Tibial artery (tissue), 4 donors: ENCODE data around the gene YPEL1.

Source experiments
- DNase-seq, 2 donors: peaks; one replicate each; pipeline ENCODE4 v3.0.0-alpha.2; 2019
- H3K27ac ChIP-seq, 2 donors: fragments of 200-600 bp; sonication (generic) in 1 of 2; 1 replicate in 1 of 2; 2 replicates in 1 of 2; pipeline ENCODE4 v1.5.1; 2018 to 2019; ENCODE audit warnings: mild to moderate bottlenecking in 1 of 2
- H3K27me3 ChIP-seq, 2 donors: fragments of 200-600 bp; sonication (generic) in 1 of 2; one replicate each; pipeline versions ENCODE4 v1.5.1 to v1.6.0; 2016 to 2019
- H3K36me3 ChIP-seq, 3 donors: fragments of 200-600 bp; sonication (generic) in 2 of 3; one replicate each; pipeline ENCODE4 v1.5.1; 2016 to 2019; ENCODE audit warnings: mild to moderate bottlenecking in 2 of 3
- H3K4me1 ChIP-seq, 4 donors: fragments of 200-600 bp; sonication (generic) in 2 of 4; 1 replicate in 3 of 4; 2 replicates in 1 of 4; pipeline ENCODE4 v1.5.1; 2016 to 2019
- H3K4me3 ChIP-seq, 2 donors: fragments of 200-600 bp; sonication (generic) in 1 of 2; 1 replicate in 1 of 2; 2 replicates in 1 of 2; pipeline ENCODE4 v1.5.1; 2018 to 2019; ENCODE audit warnings: mild to moderate bottlenecking in 2 of 2
- H3K9me3 ChIP-seq, 3 donors: fragments of 200-600 bp; sonication (generic) in 1 of 3; one replicate each; pipeline ENCODE4 v1.5.1; 2016 to 2019
- intact Hi-C: fragments of 100-400 bp; cut with DNase I; formaldehyde crosslinking; loops from one replicate; pipeline ENCODE4 v1.15.0; 2023; ENCODE audit warnings: low total_unique reads
- TF ChIP-seq, protein P1 (sequence below), 2 experiments: fragments of 200-600 bp in 1 of 2; fragments of 450-650 bp in 1 of 2; IDR thresholded peaks; one replicate each; pipeline ENCODE4 v1.5.1; 2017 to 2019; ENCODE audit warnings: antibody characterized with exemption in 2 of 2, mild to moderate bottlenecking in 1 of 2, moderate library complexity in 1 of 2

Gene YPEL1

DNA sequence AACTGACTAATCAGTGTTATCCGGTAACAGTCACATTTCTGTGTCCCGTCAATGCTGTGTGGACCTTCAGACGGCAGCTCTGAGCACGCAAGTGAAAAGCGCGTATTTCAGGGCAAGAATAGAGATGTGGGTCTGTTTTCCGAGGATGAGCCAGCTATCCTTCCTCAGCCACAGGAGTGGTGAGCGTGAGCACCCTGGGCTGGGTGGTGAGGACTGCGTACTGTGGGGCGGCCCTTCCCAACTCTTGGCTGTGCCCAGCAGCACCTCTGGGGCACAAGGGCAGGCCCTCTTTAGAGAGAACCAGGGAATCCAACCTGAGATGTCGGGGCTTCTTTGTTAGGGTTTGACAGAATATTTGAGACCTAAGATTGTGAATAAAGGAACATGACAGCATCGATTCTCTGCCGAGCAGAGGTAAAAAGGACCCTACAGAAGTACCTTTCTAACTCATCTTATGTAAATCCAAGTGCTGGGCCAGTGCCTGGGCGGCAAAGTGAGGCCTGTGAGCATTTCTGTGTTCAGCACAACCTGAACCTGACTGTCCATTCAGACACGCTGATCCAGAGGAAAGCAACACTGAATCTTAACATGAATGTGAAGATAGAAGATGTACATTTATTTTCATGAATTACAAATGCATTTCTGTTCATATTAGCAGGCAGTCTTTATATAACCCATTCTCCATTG is 26.5 kb upstream of the YPEL1 start:
- no peak overlapping the region for H3K4me3 ChIP-seq
- no peak for DNase-seq
- TF ChIP-seq, protein P1, sequence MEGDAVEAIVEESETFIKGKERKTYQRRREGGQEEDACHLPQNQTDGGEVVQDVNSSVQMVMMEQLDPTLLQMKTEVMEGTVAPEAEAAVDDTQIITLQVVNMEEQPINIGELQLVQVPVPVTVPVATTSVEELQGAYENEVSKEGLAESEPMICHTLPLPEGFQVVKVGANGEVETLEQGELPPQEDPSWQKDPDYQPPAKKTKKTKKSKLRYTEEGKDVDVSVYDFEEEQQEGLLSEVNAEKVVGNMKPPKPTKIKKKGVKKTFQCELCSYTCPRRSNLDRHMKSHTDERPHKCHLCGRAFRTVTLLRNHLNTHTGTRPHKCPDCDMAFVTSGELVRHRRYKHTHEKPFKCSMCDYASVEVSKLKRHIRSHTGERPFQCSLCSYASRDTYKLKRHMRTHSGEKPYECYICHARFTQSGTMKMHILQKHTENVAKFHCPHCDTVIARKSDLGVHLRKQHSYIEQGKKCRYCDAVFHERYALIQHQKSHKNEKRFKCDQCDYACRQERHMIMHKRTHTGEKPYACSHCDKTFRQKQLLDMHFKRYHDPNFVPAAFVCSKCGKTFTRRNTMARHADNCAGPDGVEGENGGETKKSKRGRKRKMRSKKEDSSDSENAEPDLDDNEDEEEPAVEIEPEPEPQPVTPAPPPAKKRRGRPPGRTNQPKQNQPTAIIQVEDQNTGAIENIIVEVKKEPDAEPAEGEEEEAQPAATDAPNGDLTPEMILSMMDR (IDR thresholded peaks at IDR 0.05): no peak
- no peak overlapping the region for H3K27ac ChIP-seq
- no peaks in the 10 kb centered on the region for H3K27me3 ChIP-seq
- intact Hi-C loops: no loop called here
- peaks cover 48 to 95% (median 68%) of the 10 kb centered on the region in 3 donors for H3K36me3 ChIP-seq
- no peaks in the 10 kb centered on the region for H3K4me1 ChIP-seq
- no peaks in the 10 kb centered on the region for H3K9me3 ChIP-seq

- peaks cover 38 to 93% (median 58%) of the 10 kb centered on the region in 3 donors for H3K36me3 ChIP-seq
Observed at GRCh38 chr22:21761086-21761485, 25.5 kb upstream of the YPEL1 start.

DNA sequence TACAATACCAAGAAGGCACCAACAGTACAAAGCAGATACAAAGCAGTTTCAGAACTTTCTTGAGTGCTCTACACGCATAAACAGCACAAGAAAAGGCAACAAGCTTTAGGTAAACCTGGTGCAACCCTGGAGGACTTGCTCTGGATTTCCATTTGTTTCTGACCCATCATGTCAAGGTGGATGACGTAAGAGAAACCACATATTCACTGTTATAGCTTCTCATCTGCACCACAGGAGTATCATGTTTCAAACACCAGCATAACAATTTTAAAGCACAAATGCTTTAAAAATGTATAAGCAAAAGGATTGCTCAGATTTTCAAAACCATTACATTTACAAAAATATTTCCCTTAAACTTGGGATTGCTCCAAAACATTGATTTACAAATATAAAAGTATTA is 25.0 kb upstream of the YPEL1 start:
- H3K27ac ChIP-seq: no peak overlapping the region
- TF ChIP-seq, protein P1 (IDR thresholded peaks at IDR 0.05): no peak
- no peak for DNase-seq
- intact Hi-C loops: no loop called here
- no peaks in the 10 kb centered on the region for H3K9me3 ChIP-seq
- no peaks in the 10 kb centered on the region for H3K27me3 ChIP-seq
- peaks cover 0 to 4% (median 2%) of the 10 kb centered on the region in 4 donors for H3K4me1 ChIP-seq
- H3K4me3 ChIP-seq: no peak overlapping the region
- peaks cover 35 to 88% (median 53%) of the 10 kb centered on the region in 3 donors for H3K36me3 ChIP-seq

More at GRCh38 chr22:21761086-21761485, 25.5 kb upstream of the YPEL1 start:
- TF ChIP-seq, protein P1 (IDR thresholded peaks at IDR 0.05): no peak
- intact Hi-C loops: no loop called here
- Histone ChIP-seq H3K4me3 (no peak overlapping the region), H3K27ac (no peak overlapping the region), H3K4me1 (no peaks in the 10 kb centered on the region), H3K9me3 (no peaks in the 10 kb centered on the region), H3K27me3 (no peaks in the 10 kb centered on the region)
- no peak for DNase-seq

GRCh38 chr22:21759646-21760376 is 24.2 kb upstream of the YPEL1 start:
- Histone ChIP-seq H3K27me3 (no peaks in the 10 kb centered on the region), H3K36me3 (peaks cover 28 to 80% (median 47%) of the 10 kb centered on the region in 3 donors), H3K4me1 (peaks cover 0 to 11% (median 10%) of the 10 kb centered on the region in 4 donors), H3K9me3 (no peaks in the 10 kb centered on the region), H3K4me3 (no peak overlapping the region), H3K27ac (no peak overlapping the region)
- intact Hi-C loops: no loop called here
- TF ChIP-seq, protein P1 (IDR thresholded peaks at IDR 0.05): no peak
- DNase-seq: no peak

GRCh38 chr22:21759093-21759492 is 23.5 kb upstream of the YPEL1 start:
- Histone ChIP-seq H3K4me1 (peaks cover 0 to 19% (median 14%) of the 10 kb centered on the region in 4 donors), H3K4me3 (no peak overlapping the region), H3K36me3 (peaks cover 20 to 73% (median 40%) of the 10 kb centered on the region in 3 donors), H3K27me3 (no peaks in the 10 kb centered on the region), H3K27ac (no peak overlapping the region), H3K9me3 (no peaks in the 10 kb centered on the region)
- TF ChIP-seq, protein P1 (IDR thresholded peaks at IDR 0.05): no peak
- intact Hi-C loops: no loop called here
- no peak for DNase-seq
